Urinary bladder (tissue), 4 donors: Measurements from ENCODE around the gene MUS81. TPM values are rescaled to one million over a fixed set of nuclear protein-coding genes. Genes with fewer than 3 reads are reported as not detected.

Experiments used
- DNase-seq: peaks from one replicate; pipeline ENCODE4 v3.0.0-alpha.2; 2015; ENCODE audit errors: extremely low spot score
- H3K27ac ChIP-seq: one replicate; pipeline ENCODE4 v1.5.1; 2013; ENCODE audit warnings: low read depth, mild to moderate bottlenecking, moderate library complexity
- H3K36me3 ChIP-seq: one replicate; pipeline ENCODE4 v1.6.1; 2013; ENCODE audit warnings: mild to moderate bottlenecking, moderate library complexity; ENCODE audit not compliant: insufficient read depth
- H3K4me1 ChIP-seq: one replicate; pipeline ENCODE4 v1.6.1; 2013; ENCODE audit warnings: mild to moderate bottlenecking, moderate library complexity; ENCODE audit not compliant: insufficient read depth
- H3K4me3 ChIP-seq: one replicate; pipeline ENCODE4 v1.5.1; 2013; ENCODE audit warnings: low read depth, low read length
- WGBS: extraction: QIAGEN DNeasy Blood & Tissue Kit; methylation state at CpG from one replicate; pipeline ENCODE4 v1.1.7; 2013; 5-methylcytosine and 5-hydroxymethylcytosine counted together
- polyA plus RNA-seq: library from polyadenylated mRNA; stranded (reverse); fragments of 200-250 nt; gene quantifications from one replicate; pipeline ENCODE4 v1.2.3, GENCODE V29; 2013
- total RNA-seq: library from RNA; depleted of rRNA; stranded (reverse); fragments of >200 nt; gene quantifications from one replicate; pipeline ENCODE4 v1.2.3, GENCODE V29; 2014
- donor health status: healthy with polysubstance abuse.
- donor health status: healthy.

MUS81 gene
- total and polyA plus RNA-seq, 2 donors = 38.2 to 65.4 TPM

DNA sequence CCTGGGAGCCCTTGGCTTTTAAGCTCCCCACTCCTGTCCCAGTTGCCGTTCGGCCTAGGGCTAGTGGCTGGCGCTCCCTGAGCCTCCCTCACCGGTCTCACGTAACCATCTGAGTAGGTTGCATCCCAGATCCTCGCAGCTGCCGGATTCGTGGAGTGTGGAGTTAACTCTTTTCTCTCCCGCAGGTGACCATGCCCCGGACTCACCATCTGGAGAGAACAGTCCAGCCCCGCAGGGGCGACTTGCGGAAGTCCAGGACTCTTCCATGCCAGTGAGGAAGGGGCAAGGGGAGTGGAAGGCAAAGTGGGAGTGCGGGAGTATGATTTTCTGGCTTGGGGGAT lies 902 bp downstream of the MUS81 start:
- Histone ChIP-seq H3K4me3 (peak overlapping the region; percentile 72), H3K4me1 (no peaks in the 10 kb centered on the region), H3K36me3 (no peaks in the 10 kb centered on the region), H3K27ac (peak overlapping the region; percentile 95)
- 7% methylated on average over 14 of the region's 14 CpGs for WGBS
- no peak for DNase-seq

DNA sequence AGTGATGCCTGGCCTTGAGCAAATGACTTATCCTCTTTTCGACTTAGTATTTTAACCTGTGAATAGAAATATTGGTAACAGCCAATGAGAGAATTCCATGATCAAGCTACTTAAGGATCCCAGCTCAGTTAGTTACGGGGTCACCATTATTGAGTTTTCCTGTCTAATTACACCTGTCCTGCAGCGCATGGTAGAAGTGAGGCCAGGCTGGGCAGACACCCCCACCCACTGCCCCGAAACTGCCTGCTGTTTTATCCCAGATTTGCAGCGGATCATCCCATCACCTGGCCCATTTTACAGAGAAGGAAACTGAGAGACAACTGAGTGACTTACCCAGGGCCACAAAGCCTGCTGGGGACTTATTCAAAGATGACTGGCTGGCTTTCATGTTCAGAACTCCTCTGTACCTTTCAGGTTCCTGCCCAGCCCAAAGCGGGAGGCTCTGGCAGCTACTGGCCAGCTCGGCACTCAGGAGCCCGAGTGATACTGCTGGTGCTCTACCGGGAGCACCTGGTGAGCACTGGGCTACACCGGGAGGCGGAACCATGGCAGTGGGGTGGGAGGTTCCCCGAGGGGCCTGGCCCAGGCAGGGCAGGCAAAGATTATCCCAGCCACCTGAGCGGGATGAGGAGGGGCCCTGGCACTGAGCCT lies 1.4 kb downstream of the MUS81 start:
- H3K4me3 ChIP-seq = no peak overlapping the region
- no peak overlapping the region for H3K27ac ChIP-seq
- H3K36me3 ChIP-seq = no peaks in the 10 kb centered on the region
- no peaks in the 10 kb centered on the region for H3K4me1 ChIP-seq
- DNase-seq = no peak
- 86% methylated on average over 13 of the region's 13 CpGs for WGBS

DNA sequence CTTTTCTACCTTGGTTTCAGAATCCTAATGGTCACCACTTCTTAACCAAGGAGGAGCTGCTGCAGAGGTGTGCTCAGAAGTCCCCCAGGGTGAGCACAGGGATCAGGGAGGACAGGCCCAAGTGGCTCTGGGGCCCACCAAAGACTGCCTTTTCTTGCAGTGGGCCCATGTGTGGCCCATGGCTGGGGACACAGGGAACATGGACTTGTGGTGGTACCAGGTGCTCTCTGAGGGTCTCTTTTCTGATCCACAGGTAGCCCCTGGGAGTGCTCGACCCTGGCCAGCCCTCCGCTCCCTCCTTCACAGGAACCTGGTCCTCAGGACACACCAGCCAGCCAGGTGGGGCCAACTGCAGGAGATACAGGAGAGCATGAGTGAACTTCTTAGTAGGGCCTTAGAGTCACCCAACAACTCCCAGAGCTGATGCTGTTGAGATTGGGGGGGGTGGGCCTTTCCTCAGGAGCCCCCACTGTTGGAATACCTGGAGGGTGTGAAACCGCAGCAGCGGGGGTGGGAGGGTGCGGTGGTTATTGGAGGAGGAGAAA lies 2.0 kb downstream of the MUS81 start:
- WGBS = 87% methylated on average over 5 of the region's 5 CpGs
- Histone ChIP-seq H3K27ac (no peak overlapping the region), H3K4me3 (no peak overlapping the region), H3K4me1 (no peaks in the 10 kb centered on the region), H3K36me3 (no peaks in the 10 kb centered on the region)
- no peak for DNase-seq

DNA sequence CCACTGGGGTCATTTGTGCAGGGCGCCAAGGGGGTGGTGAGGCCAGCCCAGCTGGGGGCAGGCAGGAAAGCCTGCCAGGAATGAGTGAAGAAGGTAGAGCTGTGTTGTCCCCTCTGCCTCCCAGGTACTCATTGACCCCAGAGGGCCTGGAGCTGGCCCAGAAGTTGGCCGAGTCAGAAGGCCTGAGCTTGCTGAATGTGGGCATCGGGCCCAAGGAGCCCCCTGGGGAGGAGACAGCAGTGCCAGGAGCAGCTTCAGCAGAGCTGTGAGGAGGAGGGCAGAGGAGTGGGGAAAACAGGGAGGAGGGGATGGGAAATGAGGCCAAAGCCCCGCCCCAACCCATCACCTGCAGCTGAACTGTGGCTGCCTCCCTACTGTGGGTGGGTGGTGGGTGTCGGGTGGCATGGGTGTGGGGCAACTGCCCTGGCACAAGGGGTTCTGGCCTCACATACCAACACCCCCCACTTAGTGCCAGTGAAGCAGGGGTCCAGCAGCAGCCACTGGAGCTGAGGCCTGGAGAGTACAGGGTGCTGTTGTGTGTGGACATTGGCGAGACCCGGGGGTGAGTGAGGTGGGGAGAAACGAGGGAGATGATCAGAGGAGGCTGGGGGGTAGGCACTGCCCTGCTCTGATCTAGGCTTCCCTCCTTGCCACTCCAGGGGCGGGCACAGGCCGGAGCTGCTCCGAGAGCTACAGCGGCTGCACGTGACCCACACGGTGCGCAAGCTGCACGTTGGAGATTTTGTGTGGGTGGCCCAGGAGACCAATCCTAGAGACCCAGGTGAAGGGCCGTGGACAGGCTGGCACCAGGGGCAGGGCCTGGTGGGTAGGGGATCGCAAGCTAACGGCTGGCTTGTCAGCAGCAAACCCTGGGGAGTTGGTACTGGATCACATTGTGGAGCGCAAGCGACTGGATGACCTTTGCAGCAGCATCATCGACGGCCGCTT lies 3.0 kb downstream of the MUS81 start:
- DNase-seq = no peak
- no peak overlapping the region for H3K4me3 ChIP-seq
- H3K27ac ChIP-seq = no peak overlapping the region

DNA sequence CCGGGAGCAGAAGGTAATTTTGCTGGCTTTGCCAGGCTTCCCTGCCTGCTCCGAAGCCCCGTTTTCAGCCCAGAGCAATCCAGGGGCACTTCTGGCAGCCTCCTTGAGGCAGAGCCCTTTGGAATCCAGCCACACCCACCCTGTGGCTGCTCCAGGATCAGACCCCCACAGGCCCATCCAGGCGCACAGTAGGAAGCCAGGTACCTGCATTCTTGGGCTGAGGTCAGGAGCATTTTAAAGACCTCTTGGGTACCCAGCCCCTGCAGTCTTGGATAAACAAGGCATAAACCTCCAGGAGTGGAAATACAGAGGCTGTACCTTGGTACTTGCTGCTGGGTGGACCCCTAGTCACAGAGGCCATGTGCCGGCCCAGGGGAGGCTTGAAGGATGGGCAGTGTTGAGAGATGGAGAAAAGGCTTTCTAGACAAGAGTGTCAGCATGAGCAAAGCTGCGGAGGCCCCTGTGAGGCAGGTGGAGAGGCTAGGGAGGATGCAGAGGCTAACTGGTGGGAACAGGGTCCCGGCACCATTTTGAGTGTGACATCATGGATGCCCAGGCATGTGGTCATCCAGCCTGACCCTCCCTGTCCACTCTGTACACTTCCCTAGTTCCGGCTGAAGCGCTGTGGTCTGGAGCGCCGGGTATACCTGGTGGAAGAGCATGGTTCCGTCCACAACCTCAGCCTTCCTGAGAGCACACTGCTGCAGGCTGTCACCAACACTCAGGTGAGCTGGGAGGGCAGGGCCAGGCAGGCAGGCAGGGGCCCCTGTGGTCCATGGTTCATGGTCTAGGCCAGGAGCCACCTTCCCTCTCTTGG lies 3.9 kb downstream of the MUS81 start:
- Histone ChIP-seq H3K36me3 (no peaks in the 10 kb centered on the region), H3K27ac (no peak overlapping the region), H3K4me3 (no peak overlapping the region), H3K4me1 (no peaks in the 10 kb centered on the region)
- 82% methylated on average over 12 of the region's 12 CpGs for WGBS
- no peak for DNase-seq

More for the DNA sequence above, 3.0 kb downstream of the MUS81 start:
- no peaks in the 10 kb centered on the region for H3K4me1 ChIP-seq
- H3K36me3 ChIP-seq = no peaks in the 10 kb centered on the region
- WGBS = 87% methylated on average over 24 of the region's 24 CpGs

DNA sequence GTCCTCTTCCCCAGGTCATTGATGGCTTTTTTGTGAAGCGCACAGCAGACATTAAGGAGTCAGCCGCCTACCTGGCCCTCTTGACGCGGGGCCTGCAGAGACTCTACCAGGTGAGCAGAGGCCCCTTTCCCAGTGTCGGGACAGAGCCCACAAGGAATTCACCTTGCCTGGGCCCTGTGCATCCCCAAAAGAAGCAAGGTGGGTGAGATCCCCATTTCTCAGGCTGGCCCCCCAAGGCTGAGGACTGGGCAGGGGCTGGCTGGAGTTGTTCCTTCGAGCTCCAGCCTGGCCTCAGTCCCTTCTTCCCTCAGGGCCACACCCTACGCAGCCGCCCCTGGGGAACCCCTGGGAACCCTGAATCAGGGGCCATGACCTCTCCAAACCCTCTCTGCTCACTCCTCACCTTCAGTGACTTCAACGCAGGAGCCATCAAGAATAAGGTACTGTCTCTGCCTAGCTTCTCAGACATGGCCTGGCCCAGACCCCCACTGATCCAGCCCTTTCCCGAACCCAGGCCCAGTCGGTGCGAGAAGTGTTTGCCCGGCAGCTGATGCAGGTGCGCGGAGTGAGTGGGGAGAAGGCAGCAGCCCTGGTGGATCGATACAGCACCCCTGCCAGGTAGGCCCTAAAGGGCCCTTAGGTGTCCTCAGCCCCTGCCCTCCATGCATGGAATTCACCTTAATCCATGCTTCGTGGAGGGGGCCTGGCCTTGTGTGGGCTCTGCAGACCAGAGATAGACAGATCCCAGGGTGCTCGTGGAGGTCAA lies 4.7 kb downstream of the MUS81 start:
- no peak for DNase-seq
- WGBS = 82% methylated on average over 18 of the region's 18 CpGs
- H3K4me3 ChIP-seq = no peak overlapping the region
- no peaks in the 10 kb centered on the region for H3K4me1 ChIP-seq
- H3K27ac ChIP-seq = no peak overlapping the region
- no peaks in the 10 kb centered on the region for H3K36me3 ChIP-seq

DNA sequence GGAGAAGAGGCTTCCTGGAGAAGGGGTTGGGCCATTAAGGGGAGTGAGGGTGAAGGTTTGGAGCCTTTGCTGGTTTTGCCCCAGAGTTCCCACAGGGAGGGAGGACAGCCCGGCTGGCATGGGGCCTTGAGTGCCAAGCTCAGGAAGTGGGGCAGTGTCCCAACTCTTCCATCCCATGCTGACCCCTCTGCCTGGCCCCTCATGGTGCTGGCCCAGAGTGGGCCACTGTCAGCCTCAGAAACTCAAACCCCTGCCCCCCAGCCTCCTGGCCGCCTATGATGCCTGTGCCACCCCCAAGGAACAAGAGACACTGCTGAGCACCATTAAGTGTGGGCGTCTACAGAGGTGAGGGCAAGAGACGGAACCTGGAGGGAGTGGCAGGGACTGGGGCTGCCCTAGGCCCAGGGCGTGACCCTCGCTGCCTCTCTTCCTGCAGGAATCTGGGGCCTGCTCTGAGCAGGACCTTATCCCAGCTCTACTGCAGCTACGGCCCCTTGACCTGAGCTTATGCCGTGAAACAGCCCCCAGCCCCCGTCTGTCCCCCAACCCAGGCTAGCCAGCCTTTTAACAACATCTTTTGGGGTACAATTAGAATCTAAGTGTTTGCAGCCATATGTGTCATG lies 5.4 kb downstream of the MUS81 start:
- WGBS = 78% methylated on average over 9 of the region's 9 CpGs
- no peak overlapping the region for H3K4me3 ChIP-seq
- H3K4me1 ChIP-seq = no peaks in the 10 kb centered on the region
- H3K27ac ChIP-seq = no peak overlapping the region
- DNase-seq = no peak
- H3K36me3 ChIP-seq = no peaks in the 10 kb centered on the region

DNA sequence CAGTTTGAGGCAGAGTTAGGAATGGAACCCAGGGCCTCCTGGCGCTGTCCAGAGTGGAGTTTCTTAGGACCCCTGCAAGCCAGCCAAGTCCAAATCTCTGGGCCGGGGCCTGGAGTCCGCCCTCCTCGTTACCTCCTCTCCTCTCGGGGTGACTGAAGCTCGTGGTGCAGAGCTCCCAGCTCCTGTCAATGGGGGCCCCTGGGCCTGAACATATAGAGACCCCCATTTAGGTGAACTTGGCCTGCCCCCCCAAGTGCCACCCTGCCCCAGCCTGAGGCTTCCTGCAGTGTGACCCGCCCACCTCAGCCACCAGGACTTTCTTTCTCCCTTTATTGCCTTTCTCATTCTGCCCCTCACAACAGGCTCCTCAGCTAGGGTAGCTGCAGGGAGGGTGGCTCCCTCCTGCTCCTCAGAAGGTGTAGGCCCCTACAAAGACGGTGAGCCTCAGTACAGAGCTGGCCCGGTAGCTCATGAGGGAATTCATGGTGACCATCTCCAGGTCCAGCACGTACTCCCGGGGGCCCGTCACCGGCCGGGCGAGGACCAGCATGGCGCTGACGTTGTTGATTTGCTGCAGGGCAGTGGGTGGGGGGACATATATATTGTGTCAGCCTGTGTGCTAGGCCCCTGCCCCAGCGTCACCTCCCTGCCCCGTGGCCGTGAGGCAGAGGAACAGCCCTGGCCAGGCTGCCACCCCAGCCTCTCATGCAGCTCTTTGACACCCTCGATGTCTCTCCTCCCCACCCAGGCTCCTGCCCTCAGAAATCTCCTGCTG lies 6.5 kb downstream of the MUS81 start:
- Histone ChIP-seq H3K4me3 (no peak overlapping the region), H3K4me1 (peaks cover 2% of the 10 kb centered on the region), H3K36me3 (no peaks in the 10 kb centered on the region), H3K27ac (no peak overlapping the region)
- DNase-seq = no peak
- 78% methylated on average over 21 of the region's 21 CpGs for WGBS

DNA sequence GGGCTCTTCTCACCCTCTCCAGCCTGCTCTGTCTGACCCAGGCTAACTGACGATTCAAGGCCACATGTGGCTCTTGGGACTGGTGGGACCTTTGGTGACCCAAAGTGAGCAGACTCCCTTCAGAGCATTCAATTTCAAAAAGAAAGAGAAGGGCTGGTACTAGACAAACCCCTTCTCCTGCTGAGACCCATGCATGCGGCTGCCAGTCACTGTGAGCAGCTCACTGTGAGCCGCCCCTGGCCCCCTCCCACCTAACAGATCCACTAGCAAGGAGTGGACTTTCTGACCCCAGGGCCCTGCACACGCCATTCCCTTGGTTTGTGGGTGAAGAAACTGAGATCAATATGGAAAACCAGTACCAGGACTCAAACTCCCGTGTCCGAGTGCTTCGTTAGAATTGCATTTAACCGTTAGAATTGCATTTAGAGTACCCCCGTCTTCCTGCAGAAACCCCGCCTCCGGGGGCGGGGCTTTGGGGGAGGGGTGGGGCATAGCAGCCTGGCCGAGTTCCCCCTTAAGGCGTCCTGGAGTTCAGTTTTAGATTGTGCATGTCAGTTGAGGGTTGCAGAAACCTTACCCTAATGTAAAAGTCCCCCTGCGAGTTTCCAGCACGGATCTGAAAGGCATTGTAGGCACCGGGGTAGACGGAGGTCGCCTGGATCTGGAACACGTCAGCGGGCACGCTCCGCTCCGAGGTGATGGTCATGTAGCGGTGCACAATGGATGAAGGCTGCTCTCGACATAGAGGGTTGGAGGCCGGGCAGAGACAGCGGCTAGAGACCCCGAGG lies 7.2 kb downstream of the MUS81 start:
- DNase-seq = no peak
- H3K27ac ChIP-seq = no peak overlapping the region
- no peaks in the 10 kb centered on the region for H3K36me3 ChIP-seq
- H3K4me3 ChIP-seq = no peak overlapping the region
- H3K4me1 ChIP-seq = peaks cover 3% of the 10 kb centered on the region
- WGBS = 53% methylated on average over 29 of the region's 29 CpGs

DNA sequence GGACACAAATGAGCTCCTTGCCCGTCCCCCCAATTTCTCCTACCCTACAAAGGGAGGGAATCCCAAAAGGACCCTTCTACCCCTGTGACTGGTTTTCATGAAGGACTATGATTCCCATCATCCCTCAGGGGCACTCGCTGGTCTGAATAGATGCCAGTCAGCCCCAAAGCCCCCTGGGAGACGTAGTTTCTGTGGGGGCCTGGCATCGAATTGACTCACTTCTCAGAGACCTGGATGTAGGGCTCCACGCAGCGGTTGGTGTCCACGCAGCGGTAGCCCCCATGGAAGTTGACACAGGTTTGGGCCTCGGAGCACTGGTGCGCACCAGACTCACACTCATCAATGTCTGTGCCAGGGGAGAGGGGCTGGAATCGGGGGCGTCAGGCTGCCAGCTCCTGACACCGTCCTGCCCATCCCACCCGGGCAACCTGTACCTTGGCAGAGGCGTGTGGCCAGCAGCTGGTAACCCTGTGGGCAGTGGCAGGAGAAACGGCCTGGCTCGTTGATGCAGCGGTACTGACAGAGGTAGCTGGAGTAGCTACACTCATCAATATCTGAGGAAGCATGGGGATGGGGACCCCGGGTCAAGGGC lies 7.9 kb downstream of the MUS81 start:
- 82% methylated on average over 19 of the region's 19 CpGs for WGBS
- DNase-seq = no peak
- H3K27ac ChIP-seq = no peak overlapping the region
- H3K4me1 ChIP-seq = peaks cover 4% of the 10 kb centered on the region
- H3K4me3 ChIP-seq = no peak overlapping the region
- no peaks in the 10 kb centered on the region for H3K36me3 ChIP-seq

DNA sequence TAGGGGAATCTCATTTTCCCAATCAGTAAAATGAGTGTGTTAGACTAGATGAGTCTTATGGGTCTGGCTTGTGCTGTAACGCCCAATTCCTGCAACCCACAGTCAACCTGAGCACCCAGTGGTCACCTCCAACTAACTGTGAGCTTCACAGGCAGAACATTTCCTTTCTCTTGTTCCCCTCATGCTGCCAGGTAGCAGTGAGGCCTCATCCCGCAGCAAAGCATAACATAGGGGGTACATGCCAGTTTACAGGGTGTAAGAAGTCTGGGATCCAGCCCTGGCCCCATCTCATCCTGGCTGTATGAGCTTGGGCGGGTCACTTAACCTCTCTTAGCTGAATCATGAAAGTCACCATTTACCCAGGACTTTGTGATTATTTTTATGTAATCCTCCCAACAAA lies 8.7 kb downstream of the MUS81 start:
- 96% methylated on average over 3 of the region's 3 CpGs for WGBS
- Histone ChIP-seq H3K4me1 (peaks cover 4% of the 10 kb centered on the region), H3K27ac (no peak overlapping the region)

More for the DNA sequence above, 8.7 kb downstream of the MUS81 start:
- Histone ChIP-seq H3K4me3 (no peak overlapping the region), H3K36me3 (no peaks in the 10 kb centered on the region)
- DNase-seq = no peak
